HG03159 (cell line): ENCODE measurements around the gene NAGA.
"Not testable (repeated sequence)": the region's sequence is repeated elsewhere in the genome, so short reads cannot be mapped to it uniquely, and the experiment has no call there.

Experiments used
- ATAC-seq: cut with Tn5 transposase; IDR thresholded peaks from one replicate; pipeline ENCODE4 v1.9.1; 2021; ENCODE audit warnings: mild to moderate bottlenecking, moderate library complexity; ENCODE audit not compliant: unreplicated experiment

NAGA gene

GRCh38 chr22:42070517-42071422, at the start of gene NAGA:
TSS of gene NAGA (minus strand) at chr22:42070812. CDS start at chr22:42070297, 515 bp downstream.
- peak; percentile 86 for ATAC-seq

- no peak for ATAC-seq
These were observed 46.3 kb upstream of the NAGA start for GRCh38 chr22:42116848-42117424.

- ATAC-seq, result not testable (repeated sequence)
These were observed 44.8 kb upstream of the NAGA start for GRCh38 chr22:42115420-42115830.

GRCh38 chr22:42114721-42115120, 44.1 kb upstream of the NAGA start:
- ATAC-seq, result no peak

GRCh38 chr22:42112793-42113192, 42.2 kb upstream of the NAGA start:
- not testable (repeated sequence) for ATAC-seq

GRCh38 chr22:42111798-42112197, 41.2 kb upstream of the NAGA start:
- ATAC-seq, result no peak

GRCh38 chr22:42108848-42109247, 38.2 kb upstream of the NAGA start:
- ATAC-seq, result no peak

GRCh38 chr22:42104332-42104860, 33.8 kb upstream of the NAGA start:
- ATAC-seq, result not testable (repeated sequence)

- no peak for ATAC-seq
These were observed 30.6 kb upstream of the NAGA start for GRCh38 chr22:42101199-42101598.

- ATAC-seq, result no peak
These were observed 20.8 kb upstream of the NAGA start for GRCh38 chr22:42091455-42091782.

- ATAC-seq, result peak; percentile 89
These were observed 20.2 kb upstream of the NAGA start, which contains the start of gene NDUFA6 for GRCh38 chr22:42090596-42091454. TSS of gene NDUFA6 (minus strand) at chr22:42090772. CDS start at chr22:42090744, 28 bp downstream.

- ATAC-seq, result no peak
These were observed 15.4 kb upstream of the NAGA start for GRCh38 chr22:42086051-42086450.

GRCh38 chr22:42084874-42085273, 14.3 kb upstream of the NAGA start:
- no peak for ATAC-seq

GRCh38 chr22:42083119-42083518, 12.5 kb upstream of the NAGA start:
- no peak for ATAC-seq

GRCh38 chr22:42080287-42080686, 9.7 kb upstream of the NAGA start:
- no peak for ATAC-seq

- peak; percentile 78 for ATAC-seq
These were observed 9.0 kb upstream of the NAGA start, which contains the start of gene SMDT1 for GRCh38 chr22:42079319-42080251. TSS of gene SMDT1 (plus strand) at chr22:42079700. CDS start at chr22:42079769, 69 bp downstream.

- no peak for ATAC-seq
These were observed 8.1 kb upstream of the NAGA start for GRCh38 chr22:42078469-42079318.

GRCh38 chr22:42077486-42078125, 7.0 kb upstream of the NAGA start:
- no peak for ATAC-seq
